SK-N-SH (cell line): ENCODE measurements around the gene RNF157. TPM values are rescaled to one million over a fixed set of nuclear protein-coding genes. Genes with fewer than 3 reads are reported as not detected.

Source experiments
- CTCF ChIA-PET: fragments of 300-600, 350-600 bp; formaldehyde crosslinking; extraction: SDS; loops from one replicate; lab custom pipeline; 2021; lab: Yijun Ruan, JAX
- POLR2A ChIA-PET: fragments of 350-600 bp; sonication (Branson Sonifier 250); formaldehyde crosslinking; extraction: SDS; loops from one replicate; lab custom pipeline; 2020; ENCODE audit warnings: antibody characterized with exemption, inconsistent platforms; lab: Yijun Ruan, JAX
- DNase-seq: peaks from one replicate; pipeline ENCODE4 v3.0.0; 2012
- H2AFZ ChIP-seq: fragments of 200-600 bp; sonication (generic); 2 replicates; pipeline ENCODE4 v1.8.1; 2016; ENCODE audit warnings: antibody characterized with exemption, mild to moderate bottlenecking, low read depth
- H3F3A ChIP-seq: fragments of 200-600 bp; sonication (generic); replicated peaks from 2 replicates; pipeline ENCODE3; 2016; ENCODE audit warnings: antibody characterized with exemption, mild to moderate bottlenecking; ENCODE audit not compliant: insufficient read depth
- H3K27ac ChIP-seq, 2 experiments: fragments of 200-500 bp in 1 of 2; fragments of 200-600 bp in 1 of 2; sonication (Bioruptor generic) in 1 of 2; sonication (generic), shearing (Covaris generic) in 1 of 2; 2 replicates each; pipeline versions ENCODE4 v1.5.1 to v1.6.1; 2014 to 2016; ENCODE audit warnings: low read depth in 2 of 2, inconsistent platforms in 1 of 2, low read length in 1 of 2, mild to moderate bottlenecking in 1 of 2, mixed read lengths in 1 of 2
- H3K27me3 ChIP-seq: fragments of 200-600 bp; sonication (generic), shearing (Covaris generic); 2 replicates; pipeline ENCODE4 v1.6.1; 2016; ENCODE audit warnings: mixed run types; ENCODE audit not compliant: insufficient read depth
- H3K36me3 ChIP-seq, 2 experiments: fragments of 200-500 bp in 1 of 2; fragments of 200-600 bp in 1 of 2; sonication (Bioruptor generic) in 1 of 2; sonication (generic) in 1 of 2; replicated peaks in 1 of 2; 2 replicates each; pipeline versions ENCODE3 to v1.5.1; 2014 to 2016; ENCODE audit warnings: low read length in 1 of 2, mild to moderate bottlenecking in 1 of 2; ENCODE audit not compliant: insufficient read depth in 2 of 2, control insufficient read depth in 1 of 2
- H3K4me1 ChIP-seq, 2 experiments: fragments of 200-500 bp in 1 of 2; fragments of 200-600 bp in 1 of 2; sonication (Bioruptor generic) in 1 of 2; sonication (generic), shearing (Covaris generic) in 1 of 2; 2 replicates each; pipeline versions ENCODE4 v1.5.1 to v1.6.1; 2014 to 2016; ENCODE audit warnings: low read depth in 1 of 2, low read length in 1 of 2, mixed run types in 1 of 2; ENCODE audit not compliant: insufficient read depth in 2 of 2, control insufficient read depth in 1 of 2
- H3K4me2 ChIP-seq: fragments of 200-600 bp; sonication (generic), shearing (Covaris generic); 2 replicates; pipeline ENCODE4 v1.6.1; 2017; ENCODE audit warnings: mixed run types
- H3K4me3 ChIP-seq, 2 experiments: fragments of 200-500 bp in 1 of 2; fragments of 200-600 bp in 1 of 2; sonication (Bioruptor generic) in 1 of 2; sonication (generic), shearing (Covaris generic) in 1 of 2; 2 replicates each; pipeline versions ENCODE4 v1.5.1 to v1.8.1; 2014 to 2016; ENCODE audit warnings: low read depth in 2 of 2, inconsistent platforms in 1 of 2, low read length in 1 of 2, mild to moderate bottlenecking in 1 of 2, mixed read lengths in 1 of 2, moderate library complexity in 1 of 2
- H3K79me2 ChIP-seq: fragments of 200-600 bp; sonication (generic); 2 replicates; pipeline ENCODE4 v1.8.1; 2017; ENCODE audit warnings: mild to moderate bottlenecking; ENCODE audit not compliant: insufficient read depth
- H3K9ac ChIP-seq: fragments of 200-600 bp; sonication (generic); 2 replicates; pipeline ENCODE4 v1.6.1; 2017; ENCODE audit warnings: mixed run types
- H3K9me2 ChIP-seq: fragments of 200-600 bp; sonication (generic); 2 replicates; pipeline ENCODE4 v1.6.1; 2017; ENCODE audit warnings: mixed run types
- H3K9me3 ChIP-seq: fragments of 200-600 bp; sonication (generic); 2 replicates; pipeline ENCODE4 v1.6.1; 2017; ENCODE audit warnings: mixed run types, mild to moderate bottlenecking, moderate library complexity
- H4K20me1 ChIP-seq: fragments of 200-600 bp; sonication (generic); 2 replicates; pipeline ENCODE4 v1.6.1; 2017; ENCODE audit warnings: mild to moderate bottlenecking, mixed run types; ENCODE audit not compliant: insufficient read depth
- CHD2 ChIP-seq: fragments of 150-350 bp; IDR thresholded peaks from 2 replicates; pipeline ENCODE4 v1.6.1; 2018; ENCODE audit warnings: low read length; ENCODE audit not compliant: partially characterized antibody
- CTCF ChIP-seq: fragments of 200-600 bp; sonication (generic); IDR thresholded peaks from 2 replicates; pipeline ENCODE4 v1.6.1; 2017; ENCODE audit warnings: antibody characterized with exemption, mild to moderate bottlenecking, moderate library complexity
- ELF1 ChIP-seq: IDR thresholded peaks from 2 replicates; pipeline ENCODE4 v1.4.0; 2012
- EZH2phosphoT487 ChIP-seq: fragments of 200-600 bp; sonication (generic); IDR thresholded peaks from 2 replicates; pipeline ENCODE4 v1.6.1; 2017; ENCODE audit warnings: low read depth, mixed run types, mild to moderate bottlenecking, antibody characterized with exemption, moderate library complexity, borderline replicate concordance
- FOSL2 ChIP-seq: IDR thresholded peaks from 2 replicates; pipeline ENCODE4 v1.4.0; 2012; ENCODE audit warnings: low read depth, mild to moderate bottlenecking, moderate library complexity, borderline replicate concordance
- FOXJ3 ChIP-seq: sonication (generic); formaldehyde crosslinking; IDR thresholded peaks from 2 replicates; pipeline ENCODE4 v1.5.1; 2020; ENCODE audit warnings: mild to moderate bottlenecking, missing genetic modification reagents
- FOXM1 ChIP-seq: IDR thresholded peaks from 2 replicates; pipeline ENCODE4 v1.4.0; 2012; ENCODE audit warnings: low read depth, mild to moderate bottlenecking
- GATA2 ChIP-seq: sonication (generic); formaldehyde crosslinking; IDR thresholded peaks from 2 replicates; pipeline ENCODE4 v1.5.0; 2020; ENCODE audit warnings: mild to moderate bottlenecking, missing genetic modification reagents
- IRF3 ChIP-seq: fragments of 150-350 bp; IDR thresholded peaks from 2 replicates; pipeline ENCODE4 v1.6.1; 2016; ENCODE audit warnings: mild to moderate bottlenecking, low read depth, low read length
- JUND ChIP-seq: IDR thresholded peaks from 2 replicates; pipeline ENCODE4 v1.4.0; 2012
- MAX ChIP-seq: IDR thresholded peaks from 2 replicates; pipeline ENCODE4 v1.4.0; 2012; ENCODE audit warnings: low read depth
- NFIC ChIP-seq: IDR thresholded peaks from 2 replicates; pipeline ENCODE4 v1.4.0; 2012; ENCODE audit warnings: borderline replicate concordance
- NRF1 ChIP-seq: IDR thresholded peaks from 2 replicates; pipeline ENCODE4 v1.6.1; 2012; ENCODE audit warnings: low read depth, mild to moderate bottlenecking, low read length
- PBX3 ChIP-seq: IDR thresholded peaks from 2 replicates; pipeline ENCODE4; 2012
- RAD21 ChIP-seq: IDR thresholded peaks from 2 replicates; pipeline ENCODE4 v1.6.1; 2012; ENCODE audit warnings: mild to moderate bottlenecking, low read length
- REST ChIP-seq: IDR thresholded peaks from 2 replicates; pipeline ENCODE4 v1.6.1; 2012; ENCODE audit warnings: mild to moderate bottlenecking, low read depth, low read length, moderate library complexity
- SMC3 ChIP-seq: IDR thresholded peaks from 2 replicates; pipeline ENCODE4 v1.6.1; 2012; ENCODE audit warnings: low read depth, low read length, improper control_type of control experiment
- TAF1 ChIP-seq: IDR thresholded peaks from 2 replicates; pipeline ENCODE4 v1.6.1; 2012; ENCODE audit warnings: low read depth, mild to moderate bottlenecking, low read length, moderate library complexity, borderline replicate concordance
- TCF12 ChIP-seq: IDR thresholded peaks from 2 replicates; pipeline ENCODE4 v1.4.0; 2012
- YY1 ChIP-seq: IDR thresholded peaks from 2 replicates; pipeline ENCODE4 v1.4.0; 2012; ENCODE audit warnings: low read depth, mild to moderate bottlenecking
- WGBS: methylation state at CpG from one replicate; pipeline ENCODE4 v1.1.6; 2017; ENCODE audit warnings: low lambda C conversion rate; 5-methylcytosine and 5-hydroxymethylcytosine counted together
- polyA plus RNA-seq, 3 experiments: library from polyadenylated mRNA; depleted of rRNA; stranded (reverse); fragments of >200 nt; gene quantifications; 2 replicates each; pipeline ENCODE4 v1.2.3, GENCODE V29; 2012

Gene RNF157
- polyA plus RNA-seq, 1 of the 3 experiments (the other 2 are of a cell fraction): 5.2 TPM

- H3K36me3 ChIP-seq: peaks cover 53 to 76% of the 10 kb centered on the region in 2 experiments
- no peaks in the 10 kb centered on the region for H3K9me3 ChIP-seq
- H3K27me3 ChIP-seq: no peaks in the 10 kb centered on the region
- 92% methylated on average over 13 of the region's 13 CpGs for WGBS
- H3K4me2 ChIP-seq: no peak overlapping the region
- no peak for DNase-seq
- no peaks in the 10 kb centered on the region for H3K9me2 ChIP-seq
- TF ChIP-seq TCF12 (no peak), EZH2phosphoT487 (no peak), CHD2 (no peak), TAF1 (no peak), PBX3 (no peak), ELF1 (no peak), SMC3 (no peak), JUND (no peak), NFIC (no peak), IRF3 (no peak), GATA2 (CRISPR knock-in tag) (no peak), FOXJ3 (CRISPR knock-in tag) (no peak), FOXM1 (no peak), MAX (no peak)
- H3K27ac ChIP-seq: no peak overlapping the region
- H4K20me1 ChIP-seq: no peaks in the 10 kb centered on the region
- no peak overlapping the region for H2AFZ ChIP-seq
- H3K4me1 ChIP-seq: no peaks in the 10 kb centered on the region
- no peaks in the 10 kb centered on the region; the same call in 1 of the 2 replicates for H3K79me2 ChIP-seq
- H3K4me3 ChIP-seq: no peak overlapping the region
- ChIA-PET CTCF (interaction anchor here (0.6 to 4.6 kb wide), 6 partner anchors 10 to 203 kb away, joined by 3 to 16 read pairs (median 4); no protein-coding TSS in a partner anchor), POLR2A (interaction anchor here (1.0 to 1.5 kb wide), 3 partner anchors 10 to 24 kb away, joined by 3 read pairs; partner anchors contain the start of gene SRP68)
- H3F3A ChIP-seq: no peaks in the 10 kb centered on the region
- H3K9ac ChIP-seq: no peak overlapping the region
Measured at GRCh38 chr17:76095943-76096342, 144.3 kb downstream of the RNF157 start.

- 89% methylated on average over 11 of the region's 11 CpGs for WGBS
- ChIA-PET POLR2A (interaction anchor here (0.6 to 3.9 kb wide), 5 partner anchors 10 to 37 kb away, joined by 3 to 20 read pairs (median 3); partner anchors contain the start of genes EXOC7 and ZACN), CTCF (interaction anchor here (1.0 to 4.6 kb wide), 7 partner anchors 8 to 186 kb away, joined by 3 to 16 read pairs (median 6); partner anchors contain the start of gene CDK3)
- no peak for TF ChIP-seq CTCF
- no peak for TF ChIP-seq FOXM1
- TF ChIP-seq CHD2: no peak
- TF ChIP-seq YY1: no peak
- no peak for TF ChIP-seq NFIC
- no peak for TF ChIP-seq RAD21
- no peak for TF ChIP-seq FOSL2
- TF ChIP-seq ELF1: no peak
- no peak for TF ChIP-seq REST
- TF ChIP-seq NRF1: no peak
- TF ChIP-seq SMC3: no peak
Measured at GRCh38 chr17:76094046-76094445, 146.2 kb downstream of the RNF157 start.

More at GRCh38 chr17:76094046-76094445, 146.2 kb downstream of the RNF157 start:
- Histone ChIP-seq H3K4me2 (no peak overlapping the region), H4K20me1 (no peaks in the 10 kb centered on the region), H3K79me2 (no peaks in the 10 kb centered on the region; the same call in 1 of the 2 replicates), H3K27me3 (no peaks in the 10 kb centered on the region), H3F3A (no peaks in the 10 kb centered on the region), H3K36me3 (peaks cover 62 to 64% of the 10 kb centered on the region in 2 experiments), H3K4me1 (no peaks in the 10 kb centered on the region), H3K9me2 (no peaks in the 10 kb centered on the region), H3K4me3 (no peak overlapping the region), H3K9ac (no peak overlapping the region), H2AFZ (no peak overlapping the region), H3K27ac (no peak overlapping the region), H3K9me3 (no peaks in the 10 kb centered on the region)
- no peak for DNase-seq
